HEK293T (cell line): ENCODE results near the gene ANGEL1.

Experiments
- ARNT ChIP-seq: fragments of 450-650 bp; IDR thresholded peaks from 2 replicates; pipeline ENCODE4 v1.6.1; 2017; ENCODE audit warnings: mild to moderate bottlenecking
- BHLHE40 ChIP-seq: fragments of 450-650 bp; IDR thresholded peaks from 2 replicates; pipeline ENCODE4 v1.6.1; 2016; ENCODE audit warnings: mild to moderate bottlenecking, moderate library complexity, borderline replicate concordance
- CTBP1 ChIP-seq: fragments of 450-650 bp; IDR thresholded peaks from 2 replicates; pipeline ENCODE4 v1.6.1; 2016; ENCODE audit warnings: borderline replicate concordance
- ELF4 ChIP-seq: fragments of 450-650 bp; IDR thresholded peaks from 2 replicates; pipeline ENCODE4 v1.6.1; 2017; ENCODE audit warnings: antibody characterized with exemption
- FOXA1 ChIP-seq: fragments of 450-650 bp; IDR thresholded peaks from 2 replicates; pipeline ENCODE4 v1.6.1; 2016; ENCODE audit warnings: mild to moderate bottlenecking
- FOXM1 ChIP-seq: fragments of 450-650 bp; IDR thresholded peaks from 2 replicates; pipeline ENCODE4 v1.6.1; 2017; ENCODE audit warnings: mild to moderate bottlenecking, borderline replicate concordance
- HDGF ChIP-seq: fragments of 450-650 bp; IDR thresholded peaks from 2 replicates; pipeline ENCODE4 v1.6.1; 2017; ENCODE audit warnings: antibody characterized with exemption, borderline replicate concordance
- L3MBTL2 ChIP-seq: fragments of 450-650 bp; conservative IDR thresholded peaks from 2 replicates; pipeline ENCODE4 v1.6.1; 2016; ENCODE audit warnings: mild to moderate bottlenecking
- NFRKB ChIP-seq: fragments of 450-650 bp; IDR thresholded peaks from 2 replicates; pipeline ENCODE4 v1.6.1; 2016; ENCODE audit warnings: mild to moderate bottlenecking, moderate library complexity
- PKNOX1 ChIP-seq: fragments of 450-650 bp; IDR thresholded peaks from 2 replicates; pipeline ENCODE4 v1.6.1; 2016
- SP1 ChIP-seq: fragments of 450-650 bp; IDR thresholded peaks from 2 replicates; pipeline ENCODE4 v1.6.1; 2017
- TARDBP ChIP-seq: fragments of 450-650 bp; IDR thresholded peaks from 2 replicates; pipeline ENCODE4 v1.6.1; 2016
- ZNF384 ChIP-seq: fragments of 450-650 bp; IDR thresholded peaks from 2 replicates; pipeline ENCODE4 v1.6.1; 2016

DNA sequence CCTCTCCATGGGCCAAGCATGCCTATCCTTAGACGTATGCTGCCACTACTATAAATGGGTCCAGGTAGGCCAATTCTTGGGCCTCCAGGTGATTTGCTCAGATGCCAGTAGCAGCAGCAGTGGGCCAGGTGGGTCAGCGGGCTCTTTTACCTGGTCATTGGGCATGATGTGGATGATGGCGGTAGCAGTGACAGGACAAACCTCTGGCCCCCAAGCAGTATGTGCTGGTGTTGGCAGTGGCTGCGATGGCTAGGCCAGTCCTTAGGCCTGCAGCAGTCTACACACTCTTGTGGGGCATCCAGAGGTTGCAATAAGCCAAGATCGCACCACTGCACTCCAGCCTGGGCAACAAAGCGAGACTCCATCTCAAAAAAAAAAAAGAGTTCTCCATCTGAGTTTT is 70.5 kb downstream of the ANGEL1 start:
- TF ChIP-seq ZNF384 (no peak), CTBP1 (no peak), ELF4 (no peak), TARDBP (no peak), L3MBTL2 (no peak), HDGF (no peak), FOXM1 (no peak), FOXA1 (no peak), NFRKB (no peak), ARNT (no peak), SP1 (no peak), BHLHE40 (no peak), PKNOX1 (no peak)
